Parathyroid adenoma (tissue), 2 donors: Measurements from ENCODE around the gene DHX35.

ENCODE experiments used
- H2AFZ ChIP-seq: fragments of 300-600 bp; sonication (generic); one replicate; pipeline ENCODE4 v1.7.0; 2017; ENCODE audit warnings: antibody characterized with exemption, mild to moderate bottlenecking
- H3K27ac ChIP-seq: fragments of 300-600 bp; sonication (generic); one replicate; pipeline ENCODE4 v1.7.0; 2017
- H3K27me3 ChIP-seq: fragments of 300-600 bp; sonication (generic); one replicate; pipeline ENCODE4 v1.7.0; 2017; ENCODE audit warnings: low read length; ENCODE audit not compliant: control insufficient read depth, insufficient read depth
- H3K36me3 ChIP-seq: fragments of 300-600 bp; sonication (generic); one replicate; pipeline ENCODE4 v1.7.0; 2017; ENCODE audit warnings: low read length; ENCODE audit not compliant: control insufficient read depth, insufficient read depth
- H3K4me1 ChIP-seq: fragments of 300-600 bp; sonication (generic); one replicate; pipeline ENCODE4 v1.7.0; 2017; ENCODE audit warnings: control low read depth
- H3K4me2 ChIP-seq: fragments of 300-600 bp; sonication (generic); one replicate; pipeline ENCODE4 v1.7.0; 2017; ENCODE audit warnings: low read length
- H3K4me3 ChIP-seq: fragments of 300-600 bp; sonication (generic); one replicate; pipeline ENCODE4 v1.7.0; 2017; ENCODE audit warnings: low read depth, low read length
- H3K79me2 ChIP-seq: fragments of 300-600 bp; sonication (generic); one replicate; pipeline ENCODE4 v1.7.0; 2017; ENCODE audit warnings: control low read depth
- H3K9ac ChIP-seq: fragments of 300-600 bp; sonication (generic); one replicate; pipeline ENCODE4 v1.7.0; 2017; ENCODE audit warnings: mild to moderate bottlenecking
- H3K9me3 ChIP-seq: fragments of 300-600 bp; sonication (generic); one replicate; pipeline ENCODE4 v1.7.0; 2017; ENCODE audit warnings: low read length; ENCODE audit not compliant: control insufficient read depth
- TF ChIP-seq, protein P1 (sequence below): fragments of 300-600 bp; sonication (generic); IDR thresholded peaks from one replicate; pipeline ENCODE4 v1.7.0; 2017; ENCODE audit warnings: antibody characterized with exemption, mild to moderate bottlenecking
- donor health status: primary hyperparathyroidism.

Gene DHX35

DNA sequence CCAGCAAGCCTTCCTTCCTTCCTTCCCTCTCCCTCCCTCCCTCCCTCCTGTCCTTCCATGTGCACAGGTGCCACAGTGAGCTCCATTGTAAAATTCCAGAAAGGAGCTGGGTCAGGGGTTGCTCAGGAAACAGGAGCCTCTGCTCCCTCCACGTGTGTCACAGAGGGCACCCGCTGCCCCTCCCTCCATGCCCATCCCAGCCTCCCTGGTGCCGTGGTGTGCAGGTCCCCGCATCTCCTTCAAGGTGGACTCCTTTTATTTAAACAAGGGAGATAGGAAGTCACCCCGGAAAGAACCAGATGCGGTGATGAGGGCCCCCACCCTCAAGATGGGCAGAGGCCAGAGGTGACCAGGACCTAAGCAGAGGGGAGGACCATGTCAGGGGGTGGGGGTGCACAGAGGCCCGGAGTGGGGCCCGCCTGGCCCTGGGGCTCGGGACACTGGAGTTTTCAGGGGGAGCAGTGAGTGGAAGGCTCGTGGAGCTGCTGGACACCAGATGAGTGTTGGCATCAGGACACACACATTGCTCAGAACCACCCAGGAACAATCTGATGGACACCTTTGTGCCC, 85.4 kb downstream of the DHX35 start:
- Histone ChIP-seq H3K4me2 (no peak overlapping the region), H3K9me3 (no peaks in the 10 kb centered on the region), H3K79me2 (no peaks in the 10 kb centered on the region), H2AFZ (no peak overlapping the region), H3K4me3 (no peak overlapping the region), H3K9ac (no peak overlapping the region), H3K4me1 (peaks cover 8% of the 10 kb centered on the region), H3K27me3 (no peaks in the 10 kb centered on the region), H3K27ac (no peak overlapping the region), H3K36me3 (no peaks in the 10 kb centered on the region)
- TF ChIP-seq, protein P1, sequence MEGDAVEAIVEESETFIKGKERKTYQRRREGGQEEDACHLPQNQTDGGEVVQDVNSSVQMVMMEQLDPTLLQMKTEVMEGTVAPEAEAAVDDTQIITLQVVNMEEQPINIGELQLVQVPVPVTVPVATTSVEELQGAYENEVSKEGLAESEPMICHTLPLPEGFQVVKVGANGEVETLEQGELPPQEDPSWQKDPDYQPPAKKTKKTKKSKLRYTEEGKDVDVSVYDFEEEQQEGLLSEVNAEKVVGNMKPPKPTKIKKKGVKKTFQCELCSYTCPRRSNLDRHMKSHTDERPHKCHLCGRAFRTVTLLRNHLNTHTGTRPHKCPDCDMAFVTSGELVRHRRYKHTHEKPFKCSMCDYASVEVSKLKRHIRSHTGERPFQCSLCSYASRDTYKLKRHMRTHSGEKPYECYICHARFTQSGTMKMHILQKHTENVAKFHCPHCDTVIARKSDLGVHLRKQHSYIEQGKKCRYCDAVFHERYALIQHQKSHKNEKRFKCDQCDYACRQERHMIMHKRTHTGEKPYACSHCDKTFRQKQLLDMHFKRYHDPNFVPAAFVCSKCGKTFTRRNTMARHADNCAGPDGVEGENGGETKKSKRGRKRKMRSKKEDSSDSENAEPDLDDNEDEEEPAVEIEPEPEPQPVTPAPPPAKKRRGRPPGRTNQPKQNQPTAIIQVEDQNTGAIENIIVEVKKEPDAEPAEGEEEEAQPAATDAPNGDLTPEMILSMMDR, result no peak

DNA sequence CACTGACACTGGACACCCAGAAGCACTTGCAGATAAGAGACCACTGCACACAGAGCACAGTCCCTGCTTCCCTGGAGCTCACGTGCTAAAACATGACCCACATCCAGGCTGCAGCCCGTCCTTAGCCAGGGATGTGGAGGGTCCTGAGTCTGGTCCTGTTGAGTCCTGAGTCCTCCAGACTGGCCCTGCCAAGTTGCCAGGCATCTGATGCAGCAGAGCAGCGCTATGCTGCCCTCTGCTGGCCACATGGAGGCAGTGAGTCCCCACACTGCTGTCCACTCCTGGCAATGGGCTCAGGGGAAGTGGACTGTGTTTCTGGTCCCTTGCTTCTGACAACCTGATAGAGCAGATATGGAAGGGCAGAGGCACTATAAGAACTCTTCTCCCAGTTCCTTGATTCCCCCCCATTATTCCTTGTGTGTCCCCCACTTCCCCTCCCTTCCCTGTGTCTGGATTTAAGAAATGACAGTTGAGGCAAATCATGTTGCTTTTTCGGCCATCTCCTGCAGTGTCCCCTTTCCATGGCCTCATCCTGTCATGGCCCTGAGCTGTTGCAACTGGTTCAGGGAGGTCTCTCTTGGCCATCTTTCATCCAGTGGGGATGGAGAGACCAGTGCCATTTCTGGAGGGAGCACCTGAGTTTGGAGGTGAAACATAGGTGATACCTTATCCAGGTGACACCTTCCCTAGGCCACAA, 86.0 kb downstream of the DHX35 start:
- Histone ChIP-seq H3K4me3 (no peak overlapping the region), H3K79me2 (no peaks in the 10 kb centered on the region), H3K9ac (no peak overlapping the region), H3K9me3 (no peaks in the 10 kb centered on the region), H3K27me3 (no peaks in the 10 kb centered on the region), H3K27ac (no peak overlapping the region), H3K36me3 (no peaks in the 10 kb centered on the region), H3K4me1 (peaks cover 5% of the 10 kb centered on the region), H2AFZ (no peak overlapping the region), H3K4me2 (no peak overlapping the region)
- TF ChIP-seq, protein P1, result peak; percentile 88

DNA sequence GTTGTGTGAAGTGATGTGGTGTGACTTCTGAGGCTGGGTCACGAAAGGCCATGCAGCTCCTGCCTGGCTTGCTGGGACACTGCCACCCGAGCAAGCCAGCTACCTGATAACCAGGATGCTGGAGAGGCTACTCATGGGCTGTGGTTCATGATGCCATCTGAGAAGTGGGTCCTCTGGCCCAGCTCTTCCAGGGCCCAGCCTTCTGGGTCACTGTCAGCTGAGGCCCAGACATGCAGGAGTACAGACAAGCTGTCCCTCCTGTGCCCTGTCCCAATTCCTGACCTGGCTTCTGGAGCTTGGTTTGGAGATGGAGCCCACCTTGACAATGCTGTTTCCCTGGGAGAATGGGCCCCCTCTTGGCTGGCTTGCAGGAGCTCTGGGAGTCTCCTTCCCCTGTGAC, 87.0 kb downstream of the DHX35 start:
- Histone ChIP-seq H2AFZ (peak overlapping the region; percentile 98), H3K9ac (no peak overlapping the region), H3K9me3 (no peaks in the 10 kb centered on the region), H3K27ac (no peak overlapping the region), H3K79me2 (no peaks in the 10 kb centered on the region), H3K4me3 (peak overlapping the region; percentile 55), H3K36me3 (no peaks in the 10 kb centered on the region), H3K4me1 (peaks cover 5% of the 10 kb centered on the region), H3K4me2 (no peak overlapping the region), H3K27me3 (no peaks in the 10 kb centered on the region)
- TF ChIP-seq, protein P1, result no peak

DNA sequence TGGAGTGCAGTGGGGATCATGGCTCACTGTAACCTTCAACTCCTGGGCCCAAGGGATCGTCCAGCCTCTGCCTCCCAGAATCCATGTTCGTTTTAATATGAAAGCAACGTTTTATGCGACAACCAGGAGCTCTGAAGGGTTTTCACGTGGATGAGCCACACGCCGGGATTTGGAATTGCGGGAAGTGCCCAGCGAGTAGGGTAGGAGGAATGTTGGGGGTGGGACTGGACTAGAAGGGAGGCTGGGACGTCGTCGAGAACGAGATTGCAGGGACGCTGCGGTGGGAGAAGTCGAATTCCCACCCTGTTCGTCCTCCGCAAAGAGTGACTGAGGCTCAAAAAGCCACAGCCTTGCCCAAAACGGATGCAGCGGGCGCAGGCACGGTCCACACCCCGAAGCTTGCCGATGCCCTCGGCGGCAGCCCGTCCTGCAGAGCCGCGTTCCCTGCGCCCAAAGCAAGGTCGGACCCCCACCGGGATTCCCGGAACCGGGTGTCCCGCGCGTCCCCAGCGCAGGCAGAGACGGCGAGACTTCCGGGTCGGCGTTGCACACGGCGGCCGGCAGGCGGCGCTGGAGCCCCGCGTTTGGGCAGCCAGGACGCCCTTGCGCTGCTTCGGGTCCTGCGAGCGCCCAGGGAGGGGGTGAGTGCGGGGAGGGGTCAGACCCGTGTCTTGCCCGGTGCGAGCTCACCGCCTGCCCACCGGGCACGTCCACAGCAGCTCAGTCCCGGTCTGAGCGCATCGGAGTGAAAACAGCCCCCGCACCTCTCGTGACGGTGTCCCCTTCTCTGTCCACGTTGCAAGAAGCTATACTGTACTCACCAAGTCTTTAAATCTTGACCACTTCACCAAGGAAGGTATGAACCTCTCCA, 87.8 kb downstream of the DHX35 start:
- Histone ChIP-seq H2AFZ (peak overlapping the region; percentile 98), H3K4me1 (peaks cover 5% of the 10 kb centered on the region), H3K27ac (peak overlapping the region; percentile 50)

More for the DNA sequence above, 87.8 kb downstream of the DHX35 start:
- Histone ChIP-seq H3K9ac (peak overlapping the region; percentile 7), H3K79me2 (no peaks in the 10 kb centered on the region), H3K9me3 (no peaks in the 10 kb centered on the region), H3K36me3 (no peaks in the 10 kb centered on the region), H3K4me2 (peak overlapping the region; percentile 78), H3K27me3 (no peaks in the 10 kb centered on the region), H3K4me3 (peak overlapping the region; percentile 55)
- TF ChIP-seq, protein P1, result peak; percentile 99
